ENCODE measurements around the gene HIP1R.
"Not testable (repeated sequence)": the region's sequence is repeated elsewhere in the genome, so short reads cannot be mapped to it uniquely, and the experiment has no call there.

Gene HIP1R, protein sequence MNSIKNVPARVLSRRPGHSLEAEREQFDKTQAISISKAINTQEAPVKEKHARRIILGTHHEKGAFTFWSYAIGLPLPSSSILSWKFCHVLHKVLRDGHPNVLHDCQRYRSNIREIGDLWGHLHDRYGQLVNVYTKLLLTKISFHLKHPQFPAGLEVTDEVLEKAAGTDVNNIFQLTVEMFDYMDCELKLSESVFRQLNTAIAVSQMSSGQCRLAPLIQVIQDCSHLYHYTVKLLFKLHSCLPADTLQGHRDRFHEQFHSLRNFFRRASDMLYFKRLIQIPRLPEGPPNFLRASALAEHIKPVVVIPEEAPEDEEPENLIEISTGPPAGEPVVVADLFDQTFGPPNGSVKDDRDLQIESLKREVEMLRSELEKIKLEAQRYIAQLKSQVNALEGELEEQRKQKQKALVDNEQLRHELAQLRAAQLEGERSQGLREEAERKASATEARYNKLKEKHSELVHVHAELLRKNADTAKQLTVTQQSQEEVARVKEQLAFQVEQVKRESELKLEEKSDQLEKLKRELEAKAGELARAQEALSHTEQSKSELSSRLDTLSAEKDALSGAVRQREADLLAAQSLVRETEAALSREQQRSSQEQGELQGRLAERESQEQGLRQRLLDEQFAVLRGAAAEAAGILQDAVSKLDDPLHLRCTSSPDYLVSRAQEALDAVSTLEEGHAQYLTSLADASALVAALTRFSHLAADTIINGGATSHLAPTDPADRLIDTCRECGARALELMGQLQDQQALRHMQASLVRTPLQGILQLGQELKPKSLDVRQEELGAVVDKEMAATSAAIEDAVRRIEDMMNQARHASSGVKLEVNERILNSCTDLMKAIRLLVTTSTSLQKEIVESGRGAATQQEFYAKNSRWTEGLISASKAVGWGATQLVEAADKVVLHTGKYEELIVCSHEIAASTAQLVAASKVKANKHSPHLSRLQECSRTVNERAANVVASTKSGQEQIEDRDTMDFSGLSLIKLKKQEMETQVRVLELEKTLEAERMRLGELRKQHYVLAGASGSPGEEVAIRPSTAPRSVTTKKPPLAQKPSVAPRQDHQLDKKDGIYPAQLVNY

DNA sequence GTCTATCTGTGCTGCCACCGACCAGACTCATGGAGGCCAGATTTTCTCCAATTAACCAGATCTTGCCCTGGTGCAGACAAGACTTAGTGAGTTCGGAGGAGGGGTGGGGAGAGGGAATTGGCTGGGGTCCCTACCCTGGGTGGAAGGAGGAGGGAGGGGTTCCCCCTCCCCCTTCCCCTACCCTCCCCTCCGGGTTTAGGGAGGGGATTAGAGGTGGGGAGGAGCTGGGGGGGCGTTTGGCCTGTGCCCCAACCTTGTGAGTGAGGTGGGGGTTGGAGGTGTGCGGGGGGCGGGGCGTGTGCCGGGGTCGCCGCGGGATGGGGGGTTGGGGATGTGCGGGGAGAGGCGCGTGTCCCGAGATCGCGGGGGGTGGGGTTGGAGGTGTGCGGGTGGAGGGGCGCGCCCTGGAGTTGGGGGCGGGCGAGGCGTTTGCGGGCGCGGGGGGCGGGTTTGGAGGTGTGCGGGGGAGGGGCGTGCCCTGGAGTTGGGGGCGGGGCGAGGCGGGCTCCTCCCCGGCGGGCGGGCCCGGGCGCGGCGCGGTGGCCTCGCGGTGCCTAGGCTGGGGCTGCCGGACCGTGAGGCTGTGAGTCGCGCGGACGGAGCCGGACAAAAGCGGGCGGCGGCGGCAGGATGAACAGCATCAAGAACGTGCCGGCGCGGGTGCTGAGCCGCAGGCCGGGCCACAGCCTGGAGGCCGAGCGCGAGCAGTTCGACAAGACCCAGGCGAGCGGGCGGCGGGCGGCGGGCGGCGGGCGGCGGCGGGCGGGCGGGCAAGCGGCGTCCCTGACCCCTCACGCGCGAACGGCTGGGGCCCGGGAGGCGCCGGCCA, at the start of gene HIP1R:
HIP1R (plus strand) TSS at position 537 of the 829 bp plus-strand sequence; CDS start at position 631, 94 bp downstream.
- DNase-seq, result peak; percentile 87

DNA sequence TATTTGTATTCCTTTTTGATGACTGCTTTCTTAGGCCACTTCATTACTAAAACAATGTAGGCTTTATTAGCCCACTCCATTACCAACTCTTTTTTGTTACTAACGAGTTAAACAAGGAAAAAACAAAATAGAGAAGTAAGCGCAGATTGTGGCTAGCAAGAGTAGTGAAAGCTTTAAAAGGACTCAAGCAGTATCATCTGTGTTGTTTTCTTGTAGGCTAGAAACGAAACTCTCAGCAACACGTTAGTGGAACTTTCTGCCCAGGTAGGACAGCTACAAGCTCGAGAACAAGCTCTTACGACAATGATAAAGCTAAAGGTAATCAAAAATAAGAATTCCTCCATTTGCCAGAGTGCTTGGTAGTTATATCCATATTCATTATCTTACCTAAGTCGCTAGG, 49.8 kb upstream of the HIP1R start:
- no peak for DNase-seq

- DNase-seq, result peak; percentile 13
These were observed 46.9 kb upstream of the HIP1R start for GRCh38 chr12:122788387-122788786.

GRCh38 chr12:122789637-122790036, 45.6 kb upstream of the HIP1R start:
- DNase-seq, result no peak

DNA sequence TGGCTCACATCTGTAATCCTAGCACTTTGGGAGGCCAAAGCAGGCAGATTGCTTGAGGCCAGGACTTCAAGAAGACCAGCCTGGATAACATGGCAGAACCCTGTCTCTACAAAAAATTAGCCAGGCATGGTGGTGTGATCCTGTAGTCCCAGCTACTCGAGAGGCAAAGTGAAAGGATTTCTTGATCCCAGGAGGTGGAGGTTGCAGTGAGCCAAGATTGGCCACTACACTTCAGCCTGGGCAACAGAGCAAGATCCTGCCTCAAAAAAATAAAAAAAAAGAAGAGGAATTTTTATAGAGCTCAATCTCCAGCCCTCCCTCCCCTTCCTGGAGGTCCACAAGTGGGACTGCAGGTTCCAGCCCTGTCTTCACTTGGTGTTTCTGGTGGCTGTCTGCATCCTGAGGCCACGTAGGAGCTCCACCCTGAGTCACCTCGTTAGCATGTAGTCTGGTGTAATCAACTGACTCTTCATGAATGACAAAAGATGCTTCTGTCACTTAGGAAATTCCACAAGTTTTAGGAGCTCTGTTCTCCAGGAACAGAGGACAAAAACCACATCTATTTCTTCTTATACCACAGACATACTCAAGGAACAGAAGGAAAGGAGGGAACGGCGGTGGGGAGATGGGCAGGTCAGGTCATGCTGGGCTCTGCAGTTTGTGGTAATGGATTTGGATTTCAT, 44.7 kb upstream of the HIP1R start:
- peak; percentile 17 for DNase-seq

DNA sequence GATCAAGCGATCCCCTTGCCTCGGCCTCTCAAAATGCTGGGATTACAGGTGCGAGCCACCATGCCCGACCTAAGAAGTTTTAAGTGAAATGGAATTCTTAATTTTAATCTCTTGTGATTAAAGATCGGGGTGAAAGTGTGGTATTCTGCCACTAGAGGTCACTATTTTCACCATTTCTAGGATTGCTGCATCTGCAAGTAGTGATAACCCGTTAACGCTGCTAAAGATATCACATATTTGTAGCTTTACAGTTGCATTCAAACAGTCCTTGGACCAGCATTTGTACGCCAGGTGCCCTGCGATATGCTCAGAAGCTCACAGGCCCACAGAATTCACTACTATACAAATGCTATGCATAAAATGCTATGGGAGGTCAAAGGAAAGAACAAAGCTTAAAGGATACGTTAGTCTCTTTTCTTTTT, 41.6 kb upstream of the HIP1R start:
- peak; percentile 69 for DNase-seq

DNA sequence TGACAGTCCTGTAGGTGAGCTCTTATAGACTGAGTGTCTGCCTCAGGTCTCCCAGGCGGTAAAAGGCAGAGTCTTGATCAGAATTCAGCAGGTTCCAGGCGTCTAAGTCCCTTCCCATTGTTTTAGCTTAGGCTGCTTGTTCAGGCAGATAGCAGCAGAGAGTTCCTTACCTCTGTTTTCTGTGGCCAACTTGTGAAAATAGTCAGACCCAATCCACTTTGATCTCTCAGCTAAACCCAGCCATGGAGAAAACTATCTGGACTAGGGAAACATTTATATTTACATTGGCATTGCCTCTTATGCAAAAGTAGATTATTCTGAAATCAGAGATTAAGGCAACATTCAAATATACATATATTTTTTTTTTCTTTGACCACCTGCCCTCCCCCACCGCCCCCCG, 39.5 kb upstream of the HIP1R start:
- DNase-seq, result no peak

- DNase-seq, result no peak
These were observed 35.5 kb upstream of the HIP1R start for GRCh38 chr12:122799641-122800243.

GRCh38 chr12:122803937-122804336, 31.3 kb upstream of the HIP1R start:
- no peak for DNase-seq

- DNase-seq, result not testable (repeated sequence)
These were observed 30.3 kb upstream of the HIP1R start for GRCh38 chr12:122804957-122805356.

- no peak for DNase-seq
These were observed 27.6 kb upstream of the HIP1R start for GRCh38 chr12:122807651-122808050.

DNA sequence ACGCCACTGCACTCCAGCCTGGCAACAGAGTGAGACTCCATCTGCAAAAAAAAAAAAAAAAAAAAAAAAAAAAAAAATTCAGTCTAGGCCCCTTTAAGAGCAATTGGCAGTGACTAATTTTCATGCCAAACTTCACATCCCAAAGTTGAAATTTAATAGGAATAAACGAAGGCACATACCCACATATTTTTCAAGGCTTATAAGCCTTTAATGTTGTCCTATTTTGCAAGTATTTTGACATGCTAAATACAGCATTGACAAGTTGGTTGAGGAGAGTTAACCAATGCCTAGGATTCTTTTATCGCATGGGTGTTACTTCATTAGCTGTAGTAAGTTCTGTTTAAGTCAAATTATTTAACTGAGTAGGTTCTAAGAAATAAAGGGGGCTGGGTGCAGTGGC, 23.5 kb upstream of the HIP1R start:
- no peak for DNase-seq

DNA sequence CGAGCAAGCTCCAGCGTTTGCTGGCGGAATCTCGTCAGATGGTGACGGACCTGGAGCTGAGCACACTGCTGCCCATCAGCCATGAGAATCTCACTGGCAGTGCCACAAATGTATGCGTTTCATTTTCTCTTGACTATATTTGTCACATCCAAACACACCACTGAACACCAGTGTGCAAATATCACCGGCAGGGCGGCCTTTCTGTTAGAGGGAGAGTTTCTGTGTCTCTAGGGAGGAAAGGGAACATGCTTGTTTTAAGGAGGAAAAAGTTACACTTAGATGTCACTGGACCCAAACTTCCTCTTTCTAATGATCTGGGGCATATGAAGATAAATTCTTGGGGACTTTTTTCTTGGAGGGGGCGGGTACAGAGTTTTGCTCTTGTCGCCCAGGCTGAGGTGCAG, 21.9 kb upstream of the HIP1R start:
- no peak for DNase-seq

GRCh38 chr12:122819209-122819785, 16.0 kb upstream of the HIP1R start:
- no peak for DNase-seq

DNA sequence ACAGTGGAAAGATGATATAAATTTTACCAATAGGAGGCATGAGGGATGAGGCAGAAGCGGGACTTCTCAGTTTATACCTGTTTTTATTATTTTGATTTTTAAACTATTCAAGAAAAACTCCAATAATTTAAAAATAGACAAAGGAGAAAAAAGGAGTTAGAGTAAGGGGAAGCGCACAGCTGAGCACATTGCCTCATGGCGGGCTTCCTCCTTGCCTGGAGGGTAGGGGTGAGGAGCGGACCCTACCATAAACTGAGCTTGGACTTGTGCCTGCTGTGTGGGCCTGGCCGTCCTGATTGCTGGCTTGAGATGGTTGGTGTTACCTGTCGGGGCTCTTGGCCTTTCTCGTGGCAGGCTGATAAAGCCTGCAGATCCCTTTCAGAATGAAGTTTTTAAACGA, 15.1 kb upstream of the HIP1R start:
- DNase-seq, result no peak

- DNase-seq, result no peak
These were observed 14.4 kb upstream of the HIP1R start for GRCh38 chr12:122820838-122821271.

- no peak for DNase-seq
These were observed 11.8 kb upstream of the HIP1R start for GRCh38 chr12:122823429-122823828.

DNA sequence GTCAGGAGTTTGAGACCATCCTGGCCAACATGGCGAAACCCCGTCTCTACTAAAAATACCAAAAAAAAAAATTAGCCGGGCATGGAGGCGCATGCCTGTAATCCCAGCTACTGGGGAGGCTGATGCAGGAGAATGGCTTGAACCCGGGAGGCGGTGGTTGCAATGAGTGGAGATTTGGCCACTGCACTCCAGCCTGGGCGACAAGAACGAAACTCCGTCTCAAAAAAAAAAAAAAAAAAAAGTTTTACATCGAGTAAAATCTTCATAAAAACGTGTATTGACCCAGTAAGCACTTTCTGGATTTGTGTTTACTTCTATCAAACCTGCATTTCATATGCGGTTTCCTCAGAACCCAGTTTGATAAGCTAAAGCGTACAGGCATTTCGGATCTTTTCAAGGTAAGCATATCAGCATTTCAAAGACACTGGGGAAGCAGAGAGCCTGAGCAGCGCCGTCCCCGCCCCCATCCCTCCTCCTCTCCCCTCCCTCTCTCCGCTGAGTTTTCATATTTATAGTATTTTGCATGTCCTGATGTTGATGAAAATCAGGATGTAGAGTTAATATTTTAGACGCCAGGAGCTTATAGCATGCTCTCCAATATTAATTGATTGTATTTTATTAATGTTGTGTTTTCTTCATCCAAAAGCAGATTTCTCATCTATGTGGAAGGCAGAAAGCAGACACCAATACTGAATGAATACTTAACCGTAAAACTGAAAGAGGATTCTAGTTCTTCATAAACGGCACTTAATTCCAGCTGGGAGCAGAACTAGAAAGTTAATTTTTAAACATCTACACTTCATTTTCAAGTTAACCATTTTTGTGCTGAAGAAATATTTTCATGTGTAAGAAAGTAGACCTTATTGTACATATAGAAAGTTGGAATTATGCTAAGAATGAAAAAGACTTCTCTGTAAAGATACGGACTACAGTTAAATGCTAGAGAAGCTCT, 9.2 kb upstream of the HIP1R start:
- no peak for DNase-seq

- no peak for DNase-seq
These were observed 8.0 kb upstream of the HIP1R start for GRCh38 chr12:122827258-122827657.

All from activated CD8-positive, alpha-beta memory T cell treated with anti-CD3 and anti-CD28 coated beads for 24 hours (primary cell).